ENCODE data around the gene NOL4L. TPM values are rescaled to one million over a fixed set of nuclear protein-coding genes. Genes with fewer than 3 reads are reported as not detected.

The NOL4L gene
- total and polyA plus RNA-seq, 2 experiments from 2014 or later = 38.8 to 39.2 TPM

- H3K27ac Mint-ChIP-seq = no peak overlapping the region
- no peak overlapping the region for H3K4me3 Mint-ChIP-seq
- Histone ChIP-seq H4K20me1 (replicated peaks; ENCODE audit: insufficient read depth) (no peaks in the 10 kb centered on the region; the same call in 1 of the 2 replicates), H3K9me2 (ENCODE audit: insufficient read depth) (no peaks in the 10 kb centered on the region), H3K4me2 (no peak overlapping the region), H3K4me1 (ENCODE audit: insufficient read depth) (peaks cover 17% of the 10 kb centered on the region; the same call in 1 of the 2 replicates), H3K4me3 (no peak overlapping the region), H2AFZ (no peak overlapping the region), H3K79me2 (replicated peaks; ENCODE audit: insufficient read depth) (no peaks in the 10 kb centered on the region), H3K27me3 (ENCODE audit: insufficient read depth) (no peaks in the 10 kb centered on the region), H3K36me3 (ENCODE audit: insufficient read depth) (no peaks in the 10 kb centered on the region), H3K27ac (ENCODE audit: low read depth) (no peak overlapping the region), H3F3A (replicated peaks; ENCODE audit: low read depth) (no peaks in the 10 kb centered on the region; the same call in 1 of the 2 replicates)
- H3K4me1 Mint-ChIP-seq = peaks cover 10% of the 10 kb centered on the region
- H3K9me3 Mint-ChIP-seq = no peaks in the 10 kb centered on the region
- peaks cover 15% of the 10 kb centered on the region for H3K27me3 Mint-ChIP-seq (ENCODE audit: insufficient read depth, low read depth, poor library complexity)
- DNase-seq (ENCODE audit: low spot score) = no peak
- H3K36me3 Mint-ChIP-seq (ENCODE audit: low read depth) = no peaks in the 10 kb centered on the region
- TF ChIP-seq ZNF462 (CRISPR knock-in tag; IDR thresholded peaks at IDR 0.05) (no peak), JUNB (IDR thresholded peaks at IDR 0.05; ENCODE audit: unreplicated experiment) (no peak), EZH2phosphoT487 (IDR thresholded peaks at IDR 0.05; ENCODE audit: unreplicated experiment) (no peak), STAT1 (IDR thresholded peaks at IDR 0.05; ENCODE audit: unreplicated experiment) (no peak), ETS1 (IDR thresholded peaks at IDR 0.05) (no peak), ZNF114 (CRISPR knock-in tag; IDR thresholded peaks at IDR 0.05) (no peak), ZNF331 (CRISPR knock-in tag; IDR thresholded peaks at IDR 0.05; ENCODE audit: low read depth) (no peak), CREB1 (CRISPR knock-in tag; IDR thresholded peaks at IDR 0.05; ENCODE audit: low read depth) (no peak), POLR2AphosphoS5 (IDR thresholded peaks at IDR 0.05; ENCODE audit: low read depth) (no peak), CTCF (conservative IDR thresholded peaks at IDR 0.05; ENCODE audit: low read depth in 2 of 2) (no peak), EZH2 (IDR thresholded peaks at IDR 0.05; ENCODE audit: low read depth, unreplicated experiment) (no peak), REST (IDR thresholded peaks at IDR 0.05; ENCODE audit: unreplicated experiment) (no peak), NANOG (IDR thresholded peaks at IDR 0.05; ENCODE audit: borderline replicate concordance) (no peak)
- no peak for ATAC-seq
These were observed 61.4 kb downstream of the NOL4L start for GRCh38 chr20:32523613-32524213.

Measured in GM23338 (cell line).